ENCODE data around the gene MYO6. TPM values are rescaled to one million over a fixed set of nuclear protein-coding genes. Genes with fewer than 3 reads are reported as not detected.

Gene MYO6
- total RNA-seq, 6 experiments from 2014 or later, result 18.3 to 21.2 (median 19.4) TPM

GRCh38 chr6:75907444-75907843 lies 158.4 kb downstream of the MYO6 start:
- Mint-ChIP-seq H3K4me3 (no peak overlapping the region), H3K36me3 (ENCODE audit: low read depth) (no peaks in the 10 kb centered on the region), H3K27me3 (ENCODE audit: insufficient read depth) (no peaks in the 10 kb centered on the region; the same call in 1 of the 2 replicates), H3K27ac (no peak overlapping the region), H3K9me3 (no peaks in the 10 kb centered on the region), H3K4me1 (ENCODE audit: low read depth) (no peaks in the 10 kb centered on the region)
- DNase-seq, result no peak
- TF ChIP-seq, protein P1, sequence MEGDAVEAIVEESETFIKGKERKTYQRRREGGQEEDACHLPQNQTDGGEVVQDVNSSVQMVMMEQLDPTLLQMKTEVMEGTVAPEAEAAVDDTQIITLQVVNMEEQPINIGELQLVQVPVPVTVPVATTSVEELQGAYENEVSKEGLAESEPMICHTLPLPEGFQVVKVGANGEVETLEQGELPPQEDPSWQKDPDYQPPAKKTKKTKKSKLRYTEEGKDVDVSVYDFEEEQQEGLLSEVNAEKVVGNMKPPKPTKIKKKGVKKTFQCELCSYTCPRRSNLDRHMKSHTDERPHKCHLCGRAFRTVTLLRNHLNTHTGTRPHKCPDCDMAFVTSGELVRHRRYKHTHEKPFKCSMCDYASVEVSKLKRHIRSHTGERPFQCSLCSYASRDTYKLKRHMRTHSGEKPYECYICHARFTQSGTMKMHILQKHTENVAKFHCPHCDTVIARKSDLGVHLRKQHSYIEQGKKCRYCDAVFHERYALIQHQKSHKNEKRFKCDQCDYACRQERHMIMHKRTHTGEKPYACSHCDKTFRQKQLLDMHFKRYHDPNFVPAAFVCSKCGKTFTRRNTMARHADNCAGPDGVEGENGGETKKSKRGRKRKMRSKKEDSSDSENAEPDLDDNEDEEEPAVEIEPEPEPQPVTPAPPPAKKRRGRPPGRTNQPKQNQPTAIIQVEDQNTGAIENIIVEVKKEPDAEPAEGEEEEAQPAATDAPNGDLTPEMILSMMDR (IDR thresholded peaks at IDR 0.05), result no peak

DNA sequence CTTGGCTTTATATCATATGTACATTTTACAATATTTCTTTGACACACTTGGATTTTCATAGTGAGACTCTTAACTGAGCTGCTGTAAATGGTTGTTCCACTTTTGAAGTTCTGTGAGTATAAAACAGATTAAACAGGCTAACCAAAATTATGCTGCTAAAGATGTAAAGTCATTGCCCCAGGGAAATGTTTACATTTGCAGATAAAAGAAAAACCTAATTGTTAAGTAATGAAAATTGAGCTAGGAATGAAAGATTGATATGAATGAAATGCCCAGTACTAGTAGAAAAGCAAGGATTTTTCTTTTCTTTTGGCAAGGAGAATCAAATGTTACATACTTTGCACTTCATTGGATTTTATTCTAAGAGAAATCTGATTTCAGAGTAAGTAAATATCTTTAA lies 164.0 kb downstream of the MYO6 start:
- Mint-ChIP-seq H3K4me3 (no peak overlapping the region), H3K9me3 (no peaks in the 10 kb centered on the region), H3K27ac (no peak overlapping the region), H3K4me1 (ENCODE audit: low read depth) (no peaks in the 10 kb centered on the region), H3K36me3 (ENCODE audit: low read depth) (no peaks in the 10 kb centered on the region; the same call in none of the 2 replicates), H3K27me3 (ENCODE audit: insufficient read depth) (no peaks in the 10 kb centered on the region)
- DNase-seq, result no peak
- TF ChIP-seq, protein P1 (IDR thresholded peaks at IDR 0.05), result no peak

- no peaks in the 10 kb centered on the region; the same call in 1 of the 2 replicates for H3K36me3 Mint-ChIP-seq (ENCODE audit: low read depth)
- no peaks in the 10 kb centered on the region for H3K9me3 Mint-ChIP-seq
- DNase-seq, result peak; percentile 9
- peaks cover 10% of the 10 kb centered on the region for H3K4me1 Mint-ChIP-seq (ENCODE audit: low read depth)
- H3K27me3 Mint-ChIP-seq (ENCODE audit: insufficient read depth), result no peaks in the 10 kb centered on the region
- no peak overlapping the region for H3K4me3 Mint-ChIP-seq
- no peak overlapping the region for H3K27ac Mint-ChIP-seq
- TF ChIP-seq, protein P1 (IDR thresholded peaks at IDR 0.05), result no peak
These were observed 173.2 kb downstream of the MYO6 start for GRCh38 chr6:75922226-75922625.

GRCh38 chr6:75926293-75927168 lies 177.5 kb downstream of the MYO6 start:
- H3K4me1 Mint-ChIP-seq (ENCODE audit: low read depth), result peaks cover 18% of the 10 kb centered on the region
- H3K4me3 Mint-ChIP-seq, result no peak overlapping the region
- DNase-seq, result no peak
- TF ChIP-seq, protein P1 (IDR thresholded peaks at IDR 0.05), result no peak
- H3K27me3 Mint-ChIP-seq (ENCODE audit: insufficient read depth), result peaks cover 1% of the 10 kb centered on the region; the same call in 1 of the 2 replicates
- no peaks in the 10 kb centered on the region for H3K9me3 Mint-ChIP-seq
- no peak overlapping the region for H3K27ac Mint-ChIP-seq
- no peaks in the 10 kb centered on the region for H3K36me3 Mint-ChIP-seq (ENCODE audit: low read depth)

DNA sequence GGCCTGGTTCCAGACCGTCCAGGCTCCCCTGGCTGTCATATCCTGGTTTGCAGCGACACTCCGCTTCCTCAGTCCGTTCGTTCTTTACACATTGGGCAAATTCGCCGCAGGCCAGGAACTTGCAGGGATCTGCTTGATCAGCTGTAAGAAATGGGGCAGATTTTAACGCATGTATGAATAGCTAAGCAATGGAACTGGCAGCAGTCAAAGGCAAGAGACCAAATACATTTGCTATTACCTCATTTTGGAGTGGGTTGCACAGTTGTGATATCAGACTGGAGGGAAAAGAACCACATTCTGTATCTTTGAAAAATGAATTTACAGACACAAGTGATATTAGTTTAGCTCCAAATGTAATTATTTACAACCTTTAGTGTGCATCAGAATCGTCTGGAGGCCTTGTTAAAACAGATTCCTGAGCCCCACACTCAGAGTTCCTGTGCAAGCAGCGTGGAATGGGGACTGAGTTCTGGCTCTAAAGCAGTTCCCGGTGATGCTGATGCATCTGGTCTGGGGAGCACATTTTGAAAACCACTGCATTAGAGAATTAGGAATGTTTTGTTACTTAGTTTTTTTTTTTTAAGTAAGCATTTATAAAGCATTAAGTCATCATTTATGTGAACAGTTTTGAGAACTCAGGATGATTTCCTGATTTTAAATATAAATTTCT lies 182.1 kb downstream of the MYO6 start:
- Mint-ChIP-seq H3K4me1 (ENCODE audit: low read depth) (peaks cover 19% of the 10 kb centered on the region), H3K4me3 (no peak overlapping the region), H3K27ac (no peak overlapping the region), H3K9me3 (no peaks in the 10 kb centered on the region), H3K36me3 (ENCODE audit: low read depth) (no peaks in the 10 kb centered on the region), H3K27me3 (ENCODE audit: insufficient read depth) (peaks cover 3% of the 10 kb centered on the region; the same call in 1 of the 2 replicates)
- TF ChIP-seq, protein P1 (IDR thresholded peaks at IDR 0.05), result no peak
- peak; percentile 1 for DNase-seq
